ENCODE measurements around the gene OSBPL5.

Gene OSBPL5

DNA sequence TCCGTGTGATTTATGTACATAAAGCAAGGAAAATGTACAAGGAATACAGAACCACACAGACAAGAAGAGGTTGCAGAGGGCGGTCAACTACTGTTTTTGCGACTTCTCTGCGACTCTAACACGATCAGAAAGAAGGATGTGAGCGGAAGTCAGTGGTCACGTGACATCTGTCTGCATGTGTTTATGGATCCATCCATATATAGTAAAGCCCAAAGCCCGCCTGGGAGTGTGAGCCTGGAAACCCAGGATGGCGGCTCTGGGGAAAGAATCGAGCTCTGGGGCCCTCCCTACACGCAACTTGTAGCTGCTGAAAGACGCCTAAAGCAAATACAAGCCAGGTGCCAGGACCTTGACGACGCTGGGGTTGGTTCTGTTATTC, 8.8 kb downstream of the OSBPL5 start:
- H3K36me3 ChIP-seq (ENCODE audit: insufficient read depth, low read length), result peaks cover 4% of the 10 kb centered on the region; the same call in 1 of the 2 replicates
- peaks cover 96% of the 10 kb centered on the region for H3K79me2 ChIP-seq (ENCODE audit: insufficient read depth, low read length)
- H3K4me3 ChIP-seq (ENCODE audit: low read length, poor library complexity, severe bottlenecking), result no peak overlapping the region
- peaks cover 27% of the 10 kb centered on the region for H4K20me1 ChIP-seq (ENCODE audit: insufficient read depth, low read length, poor library complexity, severe bottlenecking)
- H3K4me2 ChIP-seq (ENCODE audit: low read depth, low read length, poor library complexity, severe bottlenecking), result peak overlapping the region; percentile 60
- no peaks in the 10 kb centered on the region for H3K9me2 ChIP-seq (replicated peaks; ENCODE audit: low read depth, low read length)
- H3K9ac ChIP-seq (ENCODE audit: low read depth, low read length, poor library complexity, severe bottlenecking), result no peak overlapping the region
- H2AFZ ChIP-seq (ENCODE audit: low read length), result no peak overlapping the region
- no peaks in the 10 kb centered on the region for H3K27me3 ChIP-seq (ENCODE audit: insufficient read depth, low read length, poor library complexity, severe bottlenecking)
- no peak for TF ChIP-seq EZH2phosphoT487 (IDR thresholded peaks at IDR 0.05; ENCODE audit: borderline replicate concordance)
- TF ChIP-seq, protein P1, sequence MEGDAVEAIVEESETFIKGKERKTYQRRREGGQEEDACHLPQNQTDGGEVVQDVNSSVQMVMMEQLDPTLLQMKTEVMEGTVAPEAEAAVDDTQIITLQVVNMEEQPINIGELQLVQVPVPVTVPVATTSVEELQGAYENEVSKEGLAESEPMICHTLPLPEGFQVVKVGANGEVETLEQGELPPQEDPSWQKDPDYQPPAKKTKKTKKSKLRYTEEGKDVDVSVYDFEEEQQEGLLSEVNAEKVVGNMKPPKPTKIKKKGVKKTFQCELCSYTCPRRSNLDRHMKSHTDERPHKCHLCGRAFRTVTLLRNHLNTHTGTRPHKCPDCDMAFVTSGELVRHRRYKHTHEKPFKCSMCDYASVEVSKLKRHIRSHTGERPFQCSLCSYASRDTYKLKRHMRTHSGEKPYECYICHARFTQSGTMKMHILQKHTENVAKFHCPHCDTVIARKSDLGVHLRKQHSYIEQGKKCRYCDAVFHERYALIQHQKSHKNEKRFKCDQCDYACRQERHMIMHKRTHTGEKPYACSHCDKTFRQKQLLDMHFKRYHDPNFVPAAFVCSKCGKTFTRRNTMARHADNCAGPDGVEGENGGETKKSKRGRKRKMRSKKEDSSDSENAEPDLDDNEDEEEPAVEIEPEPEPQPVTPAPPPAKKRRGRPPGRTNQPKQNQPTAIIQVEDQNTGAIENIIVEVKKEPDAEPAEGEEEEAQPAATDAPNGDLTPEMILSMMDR (conservative IDR thresholded peaks at IDR 0.05; ENCODE audit: low read length), result no peak
- H3F3A ChIP-seq (ENCODE audit: low read depth), result peaks cover 8% of the 10 kb centered on the region; the same call in 1 of the 2 replicates
- H3K4me1 ChIP-seq (ENCODE audit: insufficient read depth, low read length, poor library complexity, severe bottlenecking), result peaks cover 49% of the 10 kb centered on the region
- H3K9me3 ChIP-seq (ENCODE audit: insufficient read depth, low read depth, low read length), result no peaks in the 10 kb centered on the region

DNA sequence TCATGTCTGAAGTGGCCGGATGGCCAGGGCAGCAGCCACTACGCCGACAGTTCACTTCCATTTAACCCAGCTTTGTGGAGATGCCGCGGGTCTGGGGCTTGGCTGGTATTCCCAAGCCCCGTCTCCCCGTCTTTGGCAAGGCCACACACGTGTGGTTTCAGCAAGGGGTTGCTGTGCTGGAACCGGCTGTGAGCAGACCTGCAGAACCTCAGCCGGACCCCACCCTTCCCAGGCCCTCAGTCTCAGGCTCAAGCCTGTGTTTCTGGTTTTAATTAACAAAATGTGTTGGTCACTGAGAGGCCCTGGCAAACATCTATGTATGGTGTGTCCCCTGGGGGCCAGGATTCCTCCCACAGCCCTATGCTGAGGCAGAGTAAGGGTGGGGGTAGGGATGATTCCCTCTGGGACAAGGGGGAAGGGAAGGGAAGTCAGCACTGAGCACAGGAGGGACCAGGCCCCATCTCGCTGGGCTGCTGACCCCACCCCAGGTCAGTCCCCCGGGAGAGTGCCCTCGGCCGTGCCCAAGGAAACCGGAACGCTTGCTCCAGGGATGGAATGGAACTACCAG, 9.3 kb downstream of the OSBPL5 start:
- Histone ChIP-seq H3K9ac (ENCODE audit: low read depth, low read length, poor library complexity, severe bottlenecking) (no peak overlapping the region), H3K4me1 (ENCODE audit: insufficient read depth, low read length, poor library complexity, severe bottlenecking) (peaks cover 44% of the 10 kb centered on the region), H2AFZ (ENCODE audit: low read length) (no peak overlapping the region), H4K20me1 (ENCODE audit: insufficient read depth, low read length, poor library complexity, severe bottlenecking) (peaks cover 23% of the 10 kb centered on the region), H3K36me3 (ENCODE audit: insufficient read depth, low read length) (peaks cover 4% of the 10 kb centered on the region; the same call in 1 of the 2 replicates), H3F3A (ENCODE audit: low read depth) (peaks cover 8% of the 10 kb centered on the region; the same call in 1 of the 2 replicates), H3K4me2 (ENCODE audit: low read depth, low read length, poor library complexity, severe bottlenecking) (no peak overlapping the region), H3K9me2 (replicated peaks; ENCODE audit: low read depth, low read length) (no peaks in the 10 kb centered on the region), H3K79me2 (ENCODE audit: insufficient read depth, low read length) (peaks cover 96% of the 10 kb centered on the region), H3K9me3 (ENCODE audit: insufficient read depth, low read depth, low read length) (no peaks in the 10 kb centered on the region), H3K4me3 (ENCODE audit: low read length, poor library complexity, severe bottlenecking) (no peak overlapping the region), H3K27me3 (ENCODE audit: insufficient read depth, low read length, poor library complexity, severe bottlenecking) (no peaks in the 10 kb centered on the region)
- TF ChIP-seq EZH2phosphoT487 (IDR thresholded peaks at IDR 0.05; ENCODE audit: borderline replicate concordance), result no peak
- TF ChIP-seq, protein P1 (conservative IDR thresholded peaks at IDR 0.05; ENCODE audit: low read length), result no peak

- H4K20me1 ChIP-seq (ENCODE audit: insufficient read depth, low read length, poor library complexity, severe bottlenecking), result peaks cover 19% of the 10 kb centered on the region
- H3K27me3 ChIP-seq (ENCODE audit: insufficient read depth, low read length, poor library complexity, severe bottlenecking), result no peaks in the 10 kb centered on the region
- no peaks in the 10 kb centered on the region for H3K9me3 ChIP-seq (ENCODE audit: insufficient read depth, low read depth, low read length)
- H3K4me2 ChIP-seq (ENCODE audit: low read depth, low read length, poor library complexity, severe bottlenecking), result no peak overlapping the region
- H3K79me2 ChIP-seq (ENCODE audit: insufficient read depth, low read length), result peaks cover 96% of the 10 kb centered on the region
- peaks cover 4% of the 10 kb centered on the region; the same call in 1 of the 2 replicates for H3K36me3 ChIP-seq (ENCODE audit: insufficient read depth, low read length)
- no peak overlapping the region for H3K9ac ChIP-seq (ENCODE audit: low read depth, low read length, poor library complexity, severe bottlenecking)
- H3K4me3 ChIP-seq (ENCODE audit: low read length, poor library complexity, severe bottlenecking), result no peak overlapping the region
- H3K9me2 ChIP-seq (replicated peaks; ENCODE audit: low read depth, low read length), result no peaks in the 10 kb centered on the region
- no peak for TF ChIP-seq EZH2phosphoT487 (IDR thresholded peaks at IDR 0.05; ENCODE audit: borderline replicate concordance)
- TF ChIP-seq, protein P1 (conservative IDR thresholded peaks at IDR 0.05; ENCODE audit: low read length), result no peak
- H2AFZ ChIP-seq (ENCODE audit: low read length), result no peak overlapping the region
- peaks cover 43% of the 10 kb centered on the region for H3K4me1 ChIP-seq (ENCODE audit: insufficient read depth, low read length, poor library complexity, severe bottlenecking)
- peaks cover 8% of the 10 kb centered on the region; the same call in 1 of the 2 replicates for H3F3A ChIP-seq (ENCODE audit: low read depth)
Observed at GRCh38 chr11:3155216-3155615, 9.9 kb downstream of the OSBPL5 start.

Measured in Loucy (cell line).